Right atrium auricular region (tissue), 2 donors: Measurements from ENCODE around the gene FAM131A. TPM values are rescaled to one million over a fixed set of nuclear protein-coding genes. Genes with fewer than 3 reads are reported as not detected.

ENCODE experiments used
- DNase-seq: peaks from one replicate; pipeline ENCODE4 v3.0.0-alpha.2; 2019; ENCODE audit warnings: low spot score
- H3K27ac ChIP-seq, 2 donors: fragments of 200-600 bp; sonication (generic); 1 replicate in 1 of 2; 2 replicates in 1 of 2; pipeline ENCODE4 v1.5.1; 2016 to 2019
- H3K27me3 ChIP-seq, 2 donors: fragments of 200-600 bp; sonication (generic); one replicate each; pipeline versions ENCODE4 v1.5.1 to v1.6.0; 2017 to 2019
- H3K36me3 ChIP-seq: fragments of 200-600 bp; sonication (generic); one replicate; pipeline ENCODE4 v1.5.1; 2016
- H3K4me1 ChIP-seq, 2 donors: fragments of 200-600 bp; sonication (generic); one replicate each; pipeline versions ENCODE4 v1.5.1 to v1.6.0; 2017 to 2019
- H3K4me3 ChIP-seq, 2 donors: fragments of 200-600 bp; sonication (generic); 1 replicate in 1 of 2; 2 replicates in 1 of 2; pipeline ENCODE4 v1.5.1; 2017 to 2019; ENCODE audit warnings: mild to moderate bottlenecking in 1 of 2, moderate library complexity in 1 of 2
- H3K9me3 ChIP-seq, 2 donors: fragments of 200-600 bp; sonication (generic); one replicate each; pipeline ENCODE4 v1.5.1; 2019
- total RNA-seq, 2 donors: library from RNA; depleted of rRNA; stranded (reverse); fragments of >200 nt; gene quantifications; one replicate each; pipeline ENCODE4 v1.1.0, GENCODE V29; 2016
- TF ChIP-seq, protein P1 (sequence below), 2 donors: fragments of 200-600 bp; sonication (generic); IDR thresholded peaks; one replicate each; pipeline ENCODE4 v1.5.1; 2019; ENCODE audit warnings: antibody characterized with exemption in 2 of 2

FAM131A gene
- total RNA-seq, 2 donors from 2014 or later, result 33.7 to 45.8 TPM

DNA sequence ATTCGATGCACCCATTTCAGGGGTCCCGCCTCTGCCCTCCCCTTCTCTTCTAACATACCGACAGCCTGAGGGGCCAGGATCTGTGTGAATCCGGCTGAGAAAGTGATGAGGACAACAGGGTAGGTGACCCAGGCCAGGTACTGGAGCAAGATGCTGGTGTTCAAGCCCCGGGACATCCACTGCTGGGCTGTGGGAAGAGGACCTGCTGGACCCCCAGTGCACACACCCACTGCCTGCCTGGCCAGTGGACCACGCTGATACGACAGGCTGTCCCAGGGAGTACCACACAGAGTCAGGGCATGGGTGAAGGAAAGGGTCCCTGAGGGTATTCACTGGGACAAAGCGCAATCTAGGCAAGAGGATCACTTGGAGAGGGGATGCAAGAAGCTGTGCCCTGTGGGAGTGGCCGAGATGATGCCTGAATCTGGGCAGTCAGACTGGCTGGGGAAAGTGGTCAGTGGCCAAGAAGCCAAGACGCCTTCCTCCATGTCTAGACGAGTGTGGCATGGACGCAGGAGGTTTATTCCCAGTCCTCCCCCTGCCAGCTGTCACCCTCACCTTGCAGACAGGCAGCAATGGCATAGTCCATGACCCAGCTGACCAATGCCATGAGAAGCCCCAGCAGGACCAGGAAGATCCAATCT lies 20.8 kb downstream of the FAM131A start:
- TF ChIP-seq, protein P1, sequence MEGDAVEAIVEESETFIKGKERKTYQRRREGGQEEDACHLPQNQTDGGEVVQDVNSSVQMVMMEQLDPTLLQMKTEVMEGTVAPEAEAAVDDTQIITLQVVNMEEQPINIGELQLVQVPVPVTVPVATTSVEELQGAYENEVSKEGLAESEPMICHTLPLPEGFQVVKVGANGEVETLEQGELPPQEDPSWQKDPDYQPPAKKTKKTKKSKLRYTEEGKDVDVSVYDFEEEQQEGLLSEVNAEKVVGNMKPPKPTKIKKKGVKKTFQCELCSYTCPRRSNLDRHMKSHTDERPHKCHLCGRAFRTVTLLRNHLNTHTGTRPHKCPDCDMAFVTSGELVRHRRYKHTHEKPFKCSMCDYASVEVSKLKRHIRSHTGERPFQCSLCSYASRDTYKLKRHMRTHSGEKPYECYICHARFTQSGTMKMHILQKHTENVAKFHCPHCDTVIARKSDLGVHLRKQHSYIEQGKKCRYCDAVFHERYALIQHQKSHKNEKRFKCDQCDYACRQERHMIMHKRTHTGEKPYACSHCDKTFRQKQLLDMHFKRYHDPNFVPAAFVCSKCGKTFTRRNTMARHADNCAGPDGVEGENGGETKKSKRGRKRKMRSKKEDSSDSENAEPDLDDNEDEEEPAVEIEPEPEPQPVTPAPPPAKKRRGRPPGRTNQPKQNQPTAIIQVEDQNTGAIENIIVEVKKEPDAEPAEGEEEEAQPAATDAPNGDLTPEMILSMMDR (IDR thresholded peaks at IDR 0.05), result no peak
- no peak for DNase-seq
- H3K4me1 ChIP-seq, result peaks cover 0 to 15% of the 10 kb centered on the region in 2 donors
- no peak overlapping the region for H3K4me3 ChIP-seq
- H3K9me3 ChIP-seq, result no peaks in the 10 kb centered on the region
- H3K36me3 ChIP-seq, result no peaks in the 10 kb centered on the region
- H3K27me3 ChIP-seq, result no peaks in the 10 kb centered on the region
- no peak overlapping the region for H3K27ac ChIP-seq

DNA sequence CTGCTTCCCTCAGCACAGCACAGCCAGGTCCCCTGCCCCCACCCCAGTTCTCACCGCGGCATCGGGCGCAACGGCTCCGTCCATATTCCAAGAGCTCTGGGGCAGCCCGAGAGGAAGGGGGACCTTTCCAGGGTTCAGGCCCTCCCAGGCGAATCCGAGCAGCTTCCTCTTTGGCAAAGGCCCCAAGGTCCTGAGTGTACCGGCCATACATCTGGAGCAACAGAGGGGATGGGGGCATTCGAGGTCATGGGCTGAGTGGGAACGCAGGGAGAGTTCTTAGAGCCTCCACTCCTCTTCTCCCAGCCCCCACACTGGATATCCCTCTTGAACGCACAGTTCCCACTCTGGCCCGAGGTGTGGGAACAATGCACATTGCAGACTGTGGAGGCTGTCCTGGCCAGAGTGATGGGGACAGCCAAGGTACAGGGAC lies 21.5 kb downstream of the FAM131A start:
- Histone ChIP-seq H3K9me3 (no peaks in the 10 kb centered on the region), H3K36me3 (no peaks in the 10 kb centered on the region), H3K27me3 (no peaks in the 10 kb centered on the region), H3K27ac (no peak overlapping the region), H3K4me1 (peaks cover 0 to 21% of the 10 kb centered on the region in 2 donors), H3K4me3 (no peak overlapping the region)
- DNase-seq, result no peak
- TF ChIP-seq, protein P1 (IDR thresholded peaks at IDR 0.05), result no peak

DNA sequence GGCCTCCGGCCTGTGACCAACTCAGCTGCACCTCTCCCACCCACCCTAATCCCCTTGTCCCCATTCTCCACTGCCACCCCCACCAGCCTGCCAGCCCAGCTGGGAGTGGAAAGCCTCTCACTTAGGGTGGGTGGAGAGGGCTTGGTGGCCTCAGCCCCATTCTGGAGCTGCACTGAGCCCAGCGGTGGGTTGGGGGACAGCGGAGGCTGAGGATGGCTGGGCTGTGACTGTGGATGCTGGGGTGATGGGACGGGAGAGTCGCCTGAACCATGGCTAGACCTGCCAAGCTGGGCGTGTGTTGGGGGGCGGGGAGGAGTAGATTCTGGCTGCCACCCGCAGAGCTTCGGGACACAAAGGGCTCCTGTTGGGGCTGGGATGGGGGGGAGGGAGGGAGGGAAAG lies 22.2 kb downstream of the FAM131A start:
- Histone ChIP-seq H3K27me3 (no peaks in the 10 kb centered on the region), H3K9me3 (no peaks in the 10 kb centered on the region), H3K36me3 (peaks cover 3% of the 10 kb centered on the region), H3K4me3 (no peak overlapping the region), H3K4me1 (peaks cover 0 to 25% of the 10 kb centered on the region in 2 donors), H3K27ac (no peak overlapping the region)
- TF ChIP-seq, protein P1 (IDR thresholded peaks at IDR 0.05), result no peak
- no peak for DNase-seq

DNA sequence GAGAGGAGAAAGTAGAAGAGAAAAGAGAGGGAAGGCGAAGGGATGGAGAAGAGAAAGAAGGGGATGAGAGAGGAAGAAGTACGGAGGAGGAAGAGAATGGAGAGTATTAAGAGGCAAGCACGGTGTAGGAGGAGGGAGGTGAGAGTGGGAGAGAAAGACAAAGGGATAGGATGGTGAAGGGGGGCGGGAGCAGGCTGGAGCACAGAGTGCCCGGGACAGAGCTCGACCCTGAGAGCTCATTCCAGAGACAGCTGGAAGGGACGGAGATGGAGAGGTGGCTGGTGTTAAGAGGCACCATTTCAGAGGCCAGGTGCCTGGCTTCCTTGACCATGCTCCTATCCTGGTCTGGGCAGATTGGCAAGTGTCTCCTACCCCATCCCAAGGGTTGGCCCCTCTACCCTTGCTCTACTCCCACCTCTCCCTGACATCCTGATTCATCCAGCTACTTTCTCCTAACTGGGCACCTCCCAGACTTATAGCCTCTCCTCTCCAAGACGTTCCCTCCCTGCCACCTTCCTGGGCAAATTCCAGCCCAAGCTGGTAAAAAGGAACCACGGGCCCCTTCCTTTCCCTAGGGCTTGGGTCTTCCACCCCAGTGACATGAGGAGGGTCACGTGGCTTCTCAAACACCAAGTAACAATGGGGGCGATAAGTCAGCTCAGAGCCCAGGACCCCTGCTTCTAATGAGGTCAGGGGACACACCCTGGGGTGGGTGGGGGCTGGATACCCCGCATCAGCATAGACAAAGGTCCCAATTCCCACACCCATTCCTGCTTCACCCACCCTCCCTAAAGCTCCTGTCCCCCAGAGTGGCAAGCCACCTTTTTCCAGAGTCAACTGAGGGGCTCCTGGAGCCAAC lies 22.9 kb downstream of the FAM131A start:
- peak overlapping the region in 1 of 2 donors; percentile 80 for H3K4me3 ChIP-seq
- H3K27me3 ChIP-seq, result no peaks in the 10 kb centered on the region
- H3K27ac ChIP-seq, result peak overlapping the region in 1 of 2 donors; percentile 97
- peaks cover 0 to 26% of the 10 kb centered on the region in 2 donors for H3K4me1 ChIP-seq
- H3K36me3 ChIP-seq, result peaks cover 10% of the 10 kb centered on the region
- DNase-seq, result no peak
- no peaks in the 10 kb centered on the region for H3K9me3 ChIP-seq
- TF ChIP-seq, protein P1 (IDR thresholded peaks at IDR 0.05), result no peak

DNA sequence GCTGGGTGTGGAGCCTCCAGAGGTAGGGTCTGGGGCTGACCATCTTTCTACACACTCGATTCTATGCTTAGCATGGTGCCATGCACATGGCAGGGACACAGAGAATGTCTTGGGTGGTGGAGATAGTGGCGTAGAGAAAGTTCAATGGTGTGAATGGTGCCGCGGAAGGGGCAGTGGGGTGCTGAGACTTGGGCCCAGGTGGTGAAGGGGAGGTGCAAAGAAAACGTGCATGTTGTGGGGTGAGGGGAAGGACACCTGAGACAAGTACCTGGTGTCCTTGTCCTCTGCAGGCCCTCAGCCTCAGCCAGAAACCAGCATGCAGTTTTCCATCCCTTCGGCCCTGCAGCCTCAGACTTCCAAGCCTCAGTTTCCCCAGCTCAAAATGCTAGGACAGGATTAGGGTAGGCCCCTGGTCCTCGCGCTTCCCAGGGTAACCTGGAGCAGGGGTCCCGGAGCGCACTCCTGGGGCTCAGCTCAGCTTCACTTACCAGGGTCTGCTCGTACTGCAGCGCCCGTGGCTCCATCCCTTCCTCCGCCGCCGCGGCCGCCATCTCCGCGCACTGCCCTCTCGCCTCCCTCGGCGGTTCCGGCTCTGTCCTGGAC lies 23.6 kb downstream of the FAM131A start:
- Histone ChIP-seq H3K4me3 (peak overlapping the region; percentile 80 to 89), H3K36me3 (peaks cover 14% of the 10 kb centered on the region), H3K9me3 (no peaks in the 10 kb centered on the region), H3K4me1 (peaks cover 0 to 26% of the 10 kb centered on the region in 2 donors), H3K27me3 (no peaks in the 10 kb centered on the region), H3K27ac (peak overlapping the region; percentile 97 to 99)
- DNase-seq, result no peak
- TF ChIP-seq, protein P1 (IDR thresholded peaks at IDR 0.05), result no peak
